Measurements from ENCODE around the gene TREML4. TPM values are rescaled to one million over a fixed set of nuclear protein-coding genes. Genes with fewer than 3 reads are reported as not detected.

Gene TREML4
- total and polyA plus RNA-seq, 2 of the 8 experiments (the other 6 are each of a cell fraction or from before 2014, with no cell fraction given): not detected

- TF ChIP-seq BCL11A (IDR thresholded peaks at IDR 0.05; ENCODE audit: low read depth in 2 of 2, low read length in 2 of 2) (no peak), TAF7 (optimal IDR thresholded peaks at IDR 0.05; ENCODE audit: borderline replicate concordance, low read depth, low read length) (no peak), GABPA (IDR thresholded peaks at IDR 0.05; ENCODE audit: borderline replicate concordance, insufficient read depth, low read length) (no peak), KDM4A (IDR thresholded peaks at IDR 0.05; ENCODE audit: low read depth, low read length, severe bottlenecking) (no peak), JUND (IDR thresholded peaks at IDR 0.05; ENCODE audit: low read length) (no peak), EZH2 (IDR thresholded peaks at IDR 0.05; ENCODE audit: low read depth, low read length, severe bottlenecking) (no peak), SUZ12 (IDR thresholded peaks at IDR 0.05; ENCODE audit: low read length) (no peak), SP1 (IDR thresholded peaks at IDR 0.05; ENCODE audit: low read depth, low read length) (no peak), JUN (IDR thresholded peaks at IDR 0.05; ENCODE audit: low read depth, low read length) (no peak), ZNF274 (IDR thresholded peaks at IDR 0.05; ENCODE audit: borderline replicate concordance, extremely low read depth, low read length) (no peak), TAF1 (IDR thresholded peaks at IDR 0.05; ENCODE audit: low read depth, low read length) (no peak), TBP (IDR thresholded peaks at IDR 0.05; ENCODE audit: low read depth, low read length) (no peak), GTF2F1 (IDR thresholded peaks at IDR 0.05; ENCODE audit: borderline replicate concordance, low read depth, low read length) (no peak)
- Histone ChIP-seq H4K8ac (ENCODE audit: extremely low read depth, insufficient read depth, low read length) (no peak overlapping the region), H3K14ac (ENCODE audit: insufficient read length) (no peak overlapping the region), H3K4ac (replicated peaks; ENCODE audit: insufficient read length, low read depth, low read length) (no peak overlapping the region), H3K36me3 (ENCODE audit: control insufficient read depth in 2 of 4, insufficient read depth in 4 of 4, low read length in 3 of 4) (no peaks in the 10 kb centered on the region), H2AK5ac (ENCODE audit: low read depth, low read length) (no peak overlapping the region), H3K9ac (replicated peaks in 1 of 4; ENCODE audit: extremely low read depth in 1 of 4, low read depth in 3 of 4, low read length in 3 of 4) (no peak overlapping the region), H3K4me1 (replicated peaks in 1 of 4; ENCODE audit: control insufficient read depth in 3 of 4, insufficient read depth in 4 of 4, low read length in 3 of 4) (no peaks in the 10 kb centered on the region), H2BK20ac (ENCODE audit: low read length) (no peak overlapping the region), H3K79me2 (ENCODE audit: control insufficient read depth in 1 of 2, insufficient read depth in 2 of 2, low read length in 2 of 2) (no peaks in the 10 kb centered on the region), H4K5ac (ENCODE audit: insufficient read length, low read depth, low read length) (no peak overlapping the region), H3K27ac (ENCODE audit: low read depth, low read length) (no peak overlapping the region), H3K9me3 (ENCODE audit: insufficient read depth in 2 of 2, low read depth in 1 of 2, low read length in 1 of 2) (no peaks in the 10 kb centered on the region; a peak in 1 of 4 replicates), H4K91ac (replicated peaks; ENCODE audit: insufficient read length, low read length) (no peak overlapping the region), H2BK120ac (replicated peaks; ENCODE audit: low read depth, low read length) (no peak overlapping the region), H3K56ac (replicated peaks; ENCODE audit: insufficient read length, low read depth, low read length) (no peak overlapping the region), H3K18ac (ENCODE audit: extremely low read depth, low read length) (no peak overlapping the region), H4K20me1 (replicated peaks in 1 of 2; ENCODE audit: control insufficient read depth in 1 of 2, insufficient read depth in 2 of 2, low read length in 2 of 2) (no peaks in the 10 kb centered on the region), H3K23ac (ENCODE audit: insufficient read length) (no peak overlapping the region), H3K27me3 (replicated peaks in 1 of 4; ENCODE audit: control insufficient read depth in 3 of 4, extremely low read depth in 1 of 4, insufficient read depth in 3 of 4, low read length in 3 of 4) (no peaks in the 10 kb centered on the region), H3K23me2 (ENCODE audit: low read depth, low read length) (no peaks in the 10 kb centered on the region), H2BK5ac (ENCODE audit: low read depth, low read length) (no peak overlapping the region), H3K79me1 (ENCODE audit: low read depth, low read length) (no peaks in the 10 kb centered on the region), H2BK12ac (ENCODE audit: low read depth, low read length) (no peak overlapping the region), H3K4me2 (ENCODE audit: insufficient read depth in 1 of 2, low read depth in 2 of 2, low read length in 2 of 2) (no peak overlapping the region), H2BK15ac (ENCODE audit: low read length) (no peak overlapping the region), H3K4me3 (ENCODE audit: extremely low read depth in 1 of 4, insufficient read depth in 2 of 4, low read depth in 3 of 4, low read length in 4 of 4) (no peak overlapping the region), H2AFZ (ENCODE audit: low read length) (no peak overlapping the region)
- no peak for FAIRE-seq
- no peak for DNase-seq (ENCODE audit: low read depth in 1 of 2, low spot score in 2 of 2)
- WGBS, 2 experiments (ENCODE audit: extremely low coverage in 1 of 2, insufficient coverage in 1 of 2, insufficient read length in 1 of 2, insufficient replicate concordance in 2 of 2, low coverage in 1 of 2, low lambda C conversion rate in 2 of 2, missing lambda C conversion rate in 1 of 2): 96% methylated on average over 2 of the region's 5 CpGs; no CpG with 5 or more reads in 1 of the 2 experiments
- POLR2A ChIA-PET (ENCODE audit: partially characterized antibody): no interaction called here
- CTCF ChIA-PET (ENCODE audit: partially characterized antibody): interaction anchor here (0.6 to 1.9 kb wide), 3 partner anchors 40 to 98 kb away, joined by 3 to 5 read pairs (median 4); no protein-coding TSS in a partner anchor
Observed at GRCh38 chr6:41222513-41222912, 5.6 kb upstream of the TREML4 start.
